ENCODE measurements around the gene GDF7. TPM values are rescaled to one million over a fixed set of nuclear protein-coding genes. Genes with fewer than 3 reads are reported as not detected.
A peak's percentile ranks its signal among the peaks of the same experiment; 100 is the strongest.

GDF7 gene
- total RNA-seq, result under 1 TPM; 0.02 to 0.48 TPM

DNA sequence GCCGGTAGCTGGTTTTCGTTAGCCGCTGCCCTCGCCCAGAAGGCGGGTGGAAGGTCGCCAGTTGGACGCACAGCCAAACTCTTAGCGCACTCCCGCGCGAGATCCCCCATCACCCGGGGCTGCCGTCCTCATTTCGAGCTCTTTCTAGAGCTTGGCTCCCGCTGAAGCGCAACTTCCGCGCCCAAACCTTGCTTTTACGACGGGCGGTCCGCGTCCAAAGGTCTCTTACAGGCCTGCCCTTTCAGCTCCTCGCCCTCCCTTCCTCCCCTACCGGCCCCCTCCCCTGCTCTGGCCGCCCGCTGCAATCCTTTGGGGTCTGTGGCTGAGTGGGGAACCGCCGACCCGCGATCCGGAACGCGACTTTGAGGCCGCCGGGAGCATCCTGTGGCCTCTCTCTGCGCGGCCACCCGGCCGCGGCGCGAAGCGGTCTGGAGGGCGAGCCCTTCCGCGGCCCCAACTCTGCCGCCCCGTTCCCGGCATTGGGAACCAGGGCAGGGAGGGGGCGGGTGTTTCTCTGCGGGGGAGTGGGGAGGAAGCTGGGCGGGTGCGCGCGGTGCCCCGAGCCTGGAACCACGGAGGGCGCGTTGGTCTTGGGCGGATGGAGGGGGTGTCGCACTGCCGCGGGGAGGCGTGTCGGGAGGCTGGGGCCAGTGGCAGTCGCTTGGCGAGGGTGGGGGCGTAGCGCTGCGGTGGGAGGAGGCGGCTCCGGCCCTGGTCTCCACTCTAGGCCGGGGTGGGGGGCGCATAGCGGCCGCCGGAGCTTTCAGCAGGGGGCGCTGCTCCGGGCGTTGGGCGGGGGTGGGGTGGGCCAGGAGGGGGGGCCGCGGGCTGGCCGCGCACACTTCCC is at the start of gene GDF7:
Gene GDF7 (plus strand): TSS at position 841 of the 847 bp plus-strand sequence. CDS start 96 bp downstream, outside the sequence.
- no peaks in the 10 kb centered on the region for H3K36me3 Mint-ChIP-seq (ENCODE audit: low read depth)
- no peak for ATAC-seq (replicated peaks)
- peaks cover 51% of the 10 kb centered on the region for H3K27me3 Mint-ChIP-seq
- no peaks in the 10 kb centered on the region for H3K9me3 Mint-ChIP-seq
- no peaks in the 10 kb centered on the region for H3K4me1 Mint-ChIP-seq
- H3K27ac Mint-ChIP-seq, result no peak within 1 kb of the TSS
- H3K4me3 Mint-ChIP-seq, result peak within 1 kb of the TSS; percentile 64

DNA sequence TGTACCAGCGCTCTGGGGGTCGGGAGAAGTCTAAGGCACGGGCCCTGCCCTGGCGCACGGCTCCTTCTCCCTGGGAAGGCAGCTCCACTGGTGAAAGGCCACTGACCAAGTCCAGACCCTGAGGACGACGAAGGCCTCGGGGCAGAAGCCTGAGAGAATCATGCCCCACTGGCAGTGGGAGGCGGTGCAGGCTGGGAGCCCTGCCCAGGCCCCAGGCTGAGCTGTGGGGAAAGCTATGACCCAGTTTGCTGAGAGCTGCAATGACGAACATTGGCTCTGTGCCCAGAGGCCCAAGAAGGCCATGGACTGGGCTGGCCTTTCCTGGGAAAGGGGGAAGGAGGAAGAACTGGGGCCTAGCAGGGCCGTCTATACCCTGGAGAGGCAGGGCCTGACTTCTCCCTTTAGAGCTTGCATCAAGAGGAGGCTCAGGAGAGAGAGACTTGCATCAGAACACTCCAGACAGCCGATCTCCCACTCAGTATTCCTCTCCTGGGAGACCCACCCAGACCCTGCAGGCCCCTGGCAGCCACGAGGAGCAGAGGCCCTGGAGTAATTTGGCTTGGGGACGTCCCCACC is 49.0 kb upstream of the GDF7 start:
- no peaks in the 10 kb centered on the region for H3K4me1 Mint-ChIP-seq
- H3K27ac Mint-ChIP-seq, result no peak overlapping the region
- no peaks in the 10 kb centered on the region for H3K9me3 Mint-ChIP-seq
- ATAC-seq (replicated peaks), result no peak
- H3K36me3 Mint-ChIP-seq (ENCODE audit: low read depth), result peaks cover 28% of the 10 kb centered on the region
- H3K4me3 Mint-ChIP-seq, result no peak overlapping the region
- H3K27me3 Mint-ChIP-seq, result no peaks in the 10 kb centered on the region

DNA sequence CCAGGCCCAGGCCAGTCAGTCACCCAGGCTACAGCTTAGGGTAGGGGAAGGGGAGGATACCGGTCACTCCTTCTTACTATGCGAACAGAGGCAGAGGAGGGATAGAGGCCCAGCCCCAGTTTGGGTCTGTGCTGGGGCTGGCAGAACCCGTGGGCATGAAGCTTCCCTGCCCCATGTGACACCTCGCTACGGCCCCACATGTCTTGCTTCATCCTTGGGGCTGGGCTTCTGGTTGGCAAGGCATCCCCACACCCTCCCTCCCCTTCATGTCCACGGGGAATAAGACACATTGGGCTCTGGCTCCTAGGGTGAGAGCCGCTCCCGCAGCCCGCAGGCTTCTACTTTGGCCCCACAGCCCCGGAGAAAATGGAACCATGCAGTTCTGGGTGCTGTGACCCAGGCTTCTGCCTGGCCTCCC is 48.5 kb upstream of the GDF7 start:
- Mint-ChIP-seq H3K9me3 (no peaks in the 10 kb centered on the region), H3K4me1 (no peaks in the 10 kb centered on the region)

DNA sequence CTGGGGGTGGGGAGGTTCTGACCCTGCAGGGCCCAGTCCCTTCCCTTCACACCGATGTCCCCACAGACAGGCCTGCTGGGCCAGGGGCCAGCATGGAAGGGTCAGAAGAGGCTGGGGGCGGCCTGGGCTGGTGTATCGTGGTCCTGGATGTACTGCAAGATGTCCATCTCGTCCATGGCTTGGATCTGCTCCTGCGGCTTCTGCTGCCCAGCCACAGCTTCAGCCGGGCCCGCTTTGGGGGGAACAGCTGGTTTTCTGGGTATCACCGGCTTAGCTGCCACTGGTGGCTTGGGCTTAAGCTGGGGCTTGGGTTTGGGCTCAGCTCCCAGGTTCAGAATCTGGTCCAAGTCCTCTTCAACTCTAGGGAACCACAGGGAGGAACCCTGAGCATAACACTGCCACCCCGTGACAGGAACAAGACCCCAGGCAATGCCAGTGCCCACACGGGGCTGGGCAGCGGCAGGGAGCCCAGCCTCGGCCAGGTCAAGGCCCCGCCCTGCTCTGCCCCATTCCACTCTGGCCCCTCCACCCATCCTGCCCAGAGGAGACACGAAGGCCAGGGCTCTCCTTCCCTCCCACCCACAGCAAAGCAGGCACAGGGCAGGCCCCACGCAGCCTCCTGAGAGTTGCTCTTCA is 47.9 kb upstream of the GDF7 start:
- ATAC-seq (replicated peaks), result no peak
- no peaks in the 10 kb centered on the region for H3K9me3 Mint-ChIP-seq

More for the DNA sequence above, 48.5 kb upstream of the GDF7 start:
- ATAC-seq (replicated peaks), result no peak
- Mint-ChIP-seq H3K4me3 (no peak overlapping the region), H3K27ac (no peak overlapping the region), H3K36me3 (ENCODE audit: low read depth) (peaks cover 30% of the 10 kb centered on the region), H3K27me3 (no peaks in the 10 kb centered on the region)

DNA sequence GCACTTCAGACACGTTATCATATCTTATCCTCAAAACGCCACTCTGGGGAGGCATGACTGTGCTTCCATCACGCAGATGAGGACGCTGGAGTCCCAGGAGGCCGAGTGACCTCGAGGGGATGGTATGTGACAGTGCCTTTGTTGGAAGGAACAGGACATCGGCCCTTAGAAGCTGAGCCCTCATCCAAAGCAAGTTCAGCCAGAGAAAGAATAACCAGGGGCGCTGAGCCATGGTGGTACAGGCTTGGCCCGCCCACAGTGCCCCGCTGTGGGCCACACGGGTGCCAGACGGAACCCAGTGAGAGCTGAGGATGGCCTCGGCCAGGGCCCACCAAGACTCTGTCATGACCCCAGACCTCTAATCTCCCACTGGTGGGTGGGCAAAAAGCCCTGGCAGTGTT is 47.3 kb upstream of the GDF7 start:
- Mint-ChIP-seq H3K9me3 (no peaks in the 10 kb centered on the region), H3K27me3 (no peaks in the 10 kb centered on the region), H3K27ac (no peak overlapping the region), H3K4me3 (no peak overlapping the region), H3K4me1 (no peaks in the 10 kb centered on the region), H3K36me3 (ENCODE audit: low read depth) (peaks cover 30% of the 10 kb centered on the region)
- no peak for ATAC-seq (replicated peaks)

More for the DNA sequence above, 47.9 kb upstream of the GDF7 start:
- Mint-ChIP-seq H3K27me3 (no peaks in the 10 kb centered on the region), H3K27ac (no peak overlapping the region), H3K4me1 (no peaks in the 10 kb centered on the region), H3K4me3 (no peak overlapping the region), H3K36me3 (ENCODE audit: low read depth) (peaks cover 30% of the 10 kb centered on the region)

DNA sequence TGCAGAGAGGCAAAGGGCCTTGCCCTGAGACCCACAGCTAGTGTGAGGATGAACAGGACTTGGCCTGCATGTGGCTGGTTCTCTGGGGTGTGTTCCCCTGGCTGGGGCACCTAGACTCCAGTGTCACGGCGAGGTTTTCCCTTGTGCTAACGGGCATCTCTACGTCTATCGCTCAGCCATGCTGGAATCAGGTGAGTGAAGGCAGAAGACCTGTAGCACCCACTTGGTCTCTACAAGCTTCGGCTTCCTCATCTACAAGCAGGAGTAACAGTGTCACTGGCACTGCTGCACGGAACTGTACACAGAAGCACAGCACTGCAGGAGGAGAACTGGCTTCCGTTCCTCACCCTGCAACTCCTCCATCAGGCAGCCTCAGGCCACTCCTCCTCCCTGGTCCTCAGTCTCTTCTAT is 46.7 kb upstream of the GDF7 start:
- no peaks in the 10 kb centered on the region for H3K27me3 Mint-ChIP-seq
- no peaks in the 10 kb centered on the region for H3K9me3 Mint-ChIP-seq
- H3K4me3 Mint-ChIP-seq, result no peak overlapping the region
- peak overlapping the region; percentile 67 for H3K27ac Mint-ChIP-seq
- no peaks in the 10 kb centered on the region for H3K4me1 Mint-ChIP-seq
- no peak for ATAC-seq (replicated peaks)
- H3K36me3 Mint-ChIP-seq (ENCODE audit: low read depth), result peaks cover 30% of the 10 kb centered on the region

DNA sequence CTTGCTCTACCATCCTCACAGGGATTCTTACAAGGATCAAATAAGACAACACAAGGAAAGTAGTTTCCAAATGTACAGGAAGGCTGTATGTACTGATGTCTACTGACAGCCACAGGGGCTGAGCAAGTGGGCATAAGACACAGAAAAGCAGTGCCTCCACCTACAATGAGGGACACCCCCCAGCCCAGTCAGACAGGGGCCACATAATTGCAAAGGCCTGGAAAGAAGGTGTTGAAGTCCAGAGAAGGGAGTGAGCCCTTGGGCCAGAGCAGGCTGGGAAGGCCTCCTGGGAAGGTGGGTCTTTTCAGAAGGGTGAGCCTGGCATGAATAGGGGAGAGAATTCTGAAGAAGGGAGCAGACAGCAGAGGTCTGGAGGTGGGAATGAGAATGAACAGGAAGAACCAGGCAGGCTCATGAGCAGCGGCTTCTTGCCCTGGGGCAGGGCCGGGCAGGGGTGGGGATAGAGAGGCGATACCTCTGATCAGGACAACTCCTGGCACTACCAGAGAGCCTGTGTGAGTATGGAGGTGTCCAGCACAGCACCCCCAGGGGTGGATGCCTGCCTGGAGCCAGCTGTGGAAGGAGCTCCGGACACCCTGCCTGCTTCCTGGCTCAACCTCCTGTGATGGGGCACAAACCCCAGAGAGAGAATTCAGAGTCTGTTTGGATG is 46.1 kb upstream of the GDF7 start:
- ATAC-seq (replicated peaks), result no peak
- H3K4me1 Mint-ChIP-seq, result no peaks in the 10 kb centered on the region
- H3K4me3 Mint-ChIP-seq, result no peak overlapping the region
- H3K27ac Mint-ChIP-seq, result peak overlapping the region; percentile 67
- no peaks in the 10 kb centered on the region for H3K27me3 Mint-ChIP-seq
- H3K9me3 Mint-ChIP-seq, result no peaks in the 10 kb centered on the region
- H3K36me3 Mint-ChIP-seq (ENCODE audit: low read depth), result peaks cover 30% of the 10 kb centered on the region

DNA sequence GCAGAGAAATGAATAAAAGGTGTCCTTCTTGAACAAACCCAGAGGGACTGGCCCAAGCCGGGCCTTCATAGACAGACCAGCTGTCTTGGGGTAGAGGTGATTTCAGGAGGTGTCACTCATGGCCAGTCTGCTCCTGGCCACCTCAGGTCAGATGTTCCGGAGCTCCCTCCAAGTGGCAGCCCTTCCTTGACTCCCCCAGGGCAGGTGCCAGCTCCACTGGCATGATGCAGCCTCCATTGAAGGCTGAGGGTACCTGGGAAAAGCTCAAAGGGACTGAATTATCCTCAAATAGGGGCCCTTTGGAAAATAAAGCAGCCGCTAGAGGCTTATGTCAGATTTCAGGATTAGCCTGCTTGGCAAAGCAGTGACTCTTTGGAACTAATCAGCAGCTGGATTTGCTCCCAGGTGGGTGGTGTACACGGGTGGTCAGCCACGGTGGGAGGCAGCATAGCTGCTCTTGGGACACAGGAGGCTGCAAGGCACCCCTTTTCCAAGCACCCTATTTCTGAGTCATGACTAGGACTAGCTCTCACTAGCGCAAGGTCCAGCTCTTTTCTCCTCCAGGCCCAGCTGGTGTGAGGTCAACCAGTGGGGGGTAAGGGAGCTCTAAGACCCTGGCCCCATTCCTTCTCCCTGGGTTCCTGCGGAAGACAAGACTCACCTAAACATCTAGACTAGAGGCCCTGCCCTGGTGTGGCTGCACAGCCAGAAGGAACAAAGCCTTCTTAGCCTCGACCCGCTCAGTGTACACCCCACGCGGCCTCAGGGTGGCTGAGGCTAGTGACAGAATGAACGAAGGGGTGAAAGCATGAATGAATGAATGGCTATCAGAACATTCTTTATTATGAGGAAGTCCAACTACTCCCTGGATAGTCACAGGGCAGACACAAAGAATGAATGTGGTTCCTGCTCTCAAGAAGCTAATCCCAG is 45.3 kb upstream of the GDF7 start:
- H3K27ac Mint-ChIP-seq, result no peak overlapping the region
- no peaks in the 10 kb centered on the region for H3K9me3 Mint-ChIP-seq
- H3K4me1 Mint-ChIP-seq, result no peaks in the 10 kb centered on the region
- H3K27me3 Mint-ChIP-seq, result no peaks in the 10 kb centered on the region
- no peak overlapping the region for H3K4me3 Mint-ChIP-seq
- no peak for ATAC-seq (replicated peaks)
- H3K36me3 Mint-ChIP-seq (ENCODE audit: low read depth), result peaks cover 30% of the 10 kb centered on the region

DNA sequence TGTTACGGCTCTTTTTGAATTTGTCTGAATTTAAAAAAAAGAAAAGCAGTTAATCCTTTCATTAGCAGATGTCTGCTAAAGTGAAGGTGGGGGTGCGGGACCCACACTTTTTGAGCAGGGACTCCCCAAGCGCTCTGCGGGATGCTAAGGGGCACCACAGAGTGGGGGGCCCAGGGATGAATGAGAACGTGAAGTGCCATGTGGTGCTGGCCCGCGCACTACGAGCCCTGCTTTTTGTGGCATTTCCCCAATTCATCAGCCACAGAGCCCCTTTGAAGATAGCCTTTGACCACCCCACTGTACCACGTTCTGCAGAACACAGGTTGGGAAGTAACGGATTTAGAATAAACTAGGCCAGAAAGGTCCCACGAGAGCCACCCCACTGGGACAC is 44.7 kb upstream of the GDF7 start:
- no peaks in the 10 kb centered on the region for H3K27me3 Mint-ChIP-seq
- H3K36me3 Mint-ChIP-seq (ENCODE audit: low read depth), result peaks cover 30% of the 10 kb centered on the region
- H3K9me3 Mint-ChIP-seq, result no peaks in the 10 kb centered on the region
- no peak for ATAC-seq (replicated peaks)
- H3K4me1 Mint-ChIP-seq, result no peaks in the 10 kb centered on the region
- no peak overlapping the region for H3K27ac Mint-ChIP-seq
- H3K4me3 Mint-ChIP-seq, result no peak overlapping the region

DNA sequence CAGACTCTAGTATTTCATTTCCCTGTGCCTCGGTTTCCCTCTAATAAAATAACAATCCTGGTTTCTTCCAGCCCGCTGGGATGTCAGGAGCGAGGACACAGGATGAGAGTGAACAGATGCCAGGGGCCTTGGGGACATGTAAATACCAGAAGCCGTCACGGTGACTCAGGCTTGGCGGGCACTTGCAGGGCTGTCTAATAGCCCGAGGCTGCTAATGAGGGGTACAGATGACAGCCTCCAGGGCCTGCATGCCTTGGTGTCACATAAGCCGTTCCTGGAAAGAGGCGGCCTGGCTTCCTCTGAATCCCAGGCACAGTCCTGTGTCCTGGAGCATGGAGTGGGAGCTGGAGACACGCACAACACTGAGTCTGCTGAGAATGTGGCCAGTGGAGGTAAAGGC is 44.2 kb upstream of the GDF7 start:
- H3K27ac Mint-ChIP-seq, result no peak overlapping the region
- H3K4me3 Mint-ChIP-seq, result no peak overlapping the region
- ATAC-seq (replicated peaks), result no peak
- no peaks in the 10 kb centered on the region for H3K27me3 Mint-ChIP-seq
- H3K9me3 Mint-ChIP-seq, result no peaks in the 10 kb centered on the region
- H3K36me3 Mint-ChIP-seq (ENCODE audit: low read depth), result peaks cover 30% of the 10 kb centered on the region
- H3K4me1 Mint-ChIP-seq, result no peaks in the 10 kb centered on the region

DNA sequence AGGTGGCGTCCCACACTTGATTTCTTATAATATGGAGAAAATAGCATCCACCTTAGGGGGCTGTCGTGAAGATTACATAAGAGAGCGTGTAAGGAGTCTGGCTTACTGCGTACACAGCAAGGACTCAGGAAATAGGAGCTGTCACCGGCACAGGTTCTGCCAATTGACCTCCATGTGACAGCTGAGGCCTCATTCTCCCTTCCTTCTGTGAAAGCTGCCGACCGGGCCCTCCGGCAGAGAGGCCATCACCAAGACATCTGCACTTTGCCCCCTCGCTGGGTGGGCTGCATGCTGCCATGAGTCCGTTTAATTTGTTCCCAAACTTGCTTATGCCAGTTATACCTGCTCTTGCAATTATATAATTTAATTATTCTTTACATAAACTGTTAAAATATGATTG is 43.7 kb upstream of the GDF7 start:
- Mint-ChIP-seq H3K27ac (no peak overlapping the region), H3K36me3 (ENCODE audit: low read depth) (peaks cover 30% of the 10 kb centered on the region), H3K27me3 (no peaks in the 10 kb centered on the region), H3K4me3 (no peak overlapping the region), H3K9me3 (no peaks in the 10 kb centered on the region), H3K4me1 (no peaks in the 10 kb centered on the region)
- ATAC-seq (replicated peaks), result no peak

DNA sequence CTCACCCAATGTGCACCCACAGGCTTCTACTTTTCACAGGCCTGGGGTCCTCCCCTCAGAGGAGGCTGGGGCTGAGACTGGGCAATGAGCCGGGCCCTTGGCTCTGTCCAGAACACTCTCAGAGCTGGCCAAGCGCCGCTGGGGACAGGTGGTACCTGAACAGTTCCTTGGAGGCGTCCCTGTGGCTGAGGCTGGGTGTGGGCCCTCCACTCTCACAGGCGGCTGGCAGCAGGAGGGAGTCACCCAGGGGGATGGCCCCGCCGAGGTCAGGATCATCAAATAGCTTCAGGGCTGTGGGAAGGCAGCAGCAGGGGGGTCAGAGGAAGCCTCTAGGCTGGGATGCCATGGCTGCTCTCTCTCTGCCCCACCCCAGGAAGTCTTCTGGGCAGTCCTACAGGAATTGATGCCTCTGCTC is 43.2 kb upstream of the GDF7 start:
- H3K4me3 Mint-ChIP-seq, result no peak overlapping the region

DNA sequence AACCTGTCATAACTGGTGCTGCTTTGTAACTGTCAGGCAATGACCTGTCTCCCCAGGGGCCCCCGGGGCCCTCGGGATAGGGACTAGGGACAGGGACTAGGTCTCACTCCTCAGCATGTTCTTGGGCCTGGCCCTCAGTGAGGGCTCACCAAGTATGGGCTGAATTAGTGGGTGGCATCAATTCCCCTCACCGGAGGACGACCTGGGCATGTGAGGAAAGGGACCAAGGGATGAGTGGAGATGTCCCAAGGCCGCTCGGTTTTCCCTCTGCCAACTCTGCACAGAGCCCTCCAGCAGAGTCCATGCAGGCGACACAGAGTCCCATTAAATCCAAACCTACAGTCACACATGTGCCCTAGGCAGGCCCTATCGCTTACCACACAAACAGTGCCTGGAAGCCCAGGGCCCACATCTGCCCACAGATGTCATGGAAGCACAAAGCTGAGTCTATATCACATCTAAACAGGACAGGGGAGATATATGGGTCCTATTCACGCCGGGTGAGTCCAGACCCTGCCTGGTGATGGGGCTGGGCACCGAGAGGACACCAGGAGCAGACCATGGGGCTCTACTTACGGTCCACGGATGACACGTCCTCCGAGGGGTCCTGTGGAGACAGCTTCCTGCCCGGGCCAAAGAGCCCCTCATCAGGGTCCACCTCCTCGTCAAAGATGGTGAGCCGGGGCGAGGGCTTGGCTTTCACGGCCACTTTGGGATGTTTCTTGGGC is 42.6 kb upstream of the GDF7 start:
- H3K36me3 Mint-ChIP-seq (ENCODE audit: low read depth), result peaks cover 30% of the 10 kb centered on the region
- no peak for ATAC-seq (replicated peaks)
- H3K4me3 Mint-ChIP-seq, result no peak overlapping the region
- H3K27ac Mint-ChIP-seq, result no peak overlapping the region
- H3K9me3 Mint-ChIP-seq, result no peaks in the 10 kb centered on the region
- H3K27me3 Mint-ChIP-seq, result no peaks in the 10 kb centered on the region
- H3K4me1 Mint-ChIP-seq, result no peaks in the 10 kb centered on the region

More for the DNA sequence above, 43.2 kb upstream of the GDF7 start:
- Mint-ChIP-seq H3K27ac (no peak overlapping the region), H3K27me3 (no peaks in the 10 kb centered on the region), H3K9me3 (no peaks in the 10 kb centered on the region), H3K36me3 (ENCODE audit: low read depth) (peaks cover 30% of the 10 kb centered on the region), H3K4me1 (no peaks in the 10 kb centered on the region)
- ATAC-seq (replicated peaks), result no peak
